K562 (cell line): ENCODE data around the gene WDR46. TPM values are rescaled to one million over a fixed set of nuclear protein-coding genes. Genes with fewer than 3 reads are reported as not detected.

ENCODE experiments used
- FOSL1 ChIP-seq: fragments of 200-800 bp; sonication (Bioruptor generic); conservative IDR thresholded peaks from 2 replicates; pipeline ENCODE4 v1.6.1; 2016; ENCODE audit warnings: missing genetic modification characterization, missing compliant biosample characterization
- MYNN ChIP-seq, 2 experiments: sonication (generic); formaldehyde crosslinking in 1 of 2; IDR thresholded peaks; 2 replicates each; pipeline versions ENCODE4 v1.5.0 to v1.6.1; 2016 to 2020; ENCODE audit warnings: antibody characterized with exemption in 1 of 2, missing genetic modification reagents in 1 of 2
- NFRKB ChIP-seq: fragments of 450-650 bp; IDR thresholded peaks from 2 replicates; pipeline ENCODE4 v1.6.1; 2016; ENCODE audit warnings: low read depth
- SMARCA4 ChIP-seq: fragments of 450-650 bp; IDR thresholded peaks from 2 replicates; pipeline ENCODE4 v1.6.1; 2016
- SP2 ChIP-seq: IDR thresholded peaks from 2 replicates; pipeline ENCODE4 v1.6.1; 2011; ENCODE audit warnings: mild to moderate bottlenecking, low read depth, low read length, moderate library complexity; ENCODE audit not compliant: poor library complexity, severe bottlenecking; ENCODE audit errors: extremely low read depth
- ZNF121 ChIP-seq: sonication (generic); formaldehyde crosslinking; conservative IDR thresholded peaks from 2 replicates; pipeline ENCODE4 v1.8.0; 2022; ENCODE audit warnings: missing genetic modification reagents
- polyA plus RNA-seq, 8 experiments: library from polyadenylated mRNA; depleted of rRNA in 4 of 8; stranded (reverse) in 5 of 8; unstranded in 3 of 8; fragments of >200 nt; fragmentation: Nextera tagmentation in 2 of 8; fragmentation: Illumina TruSeq in 1 of 8; extraction: Ambion mirVana in 2 of 8; extraction: Trizol in 1 of 8; gene quantifications; 2 replicates each; pipeline versions ENCODE4 v1.2.1 to v1.2.3, GENCODE V29; 2011 to 2014; ENCODE audit warnings: inconsistent platforms in 1 of 8, missing spikeins in 1 of 8
- total RNA-seq, 7 experiments: library from RNA; depleted of rRNA in 6 of 7; stranded (reverse); fragments of >200 nt in 6 of 7; fragmentation: Illumina TruSeq in 2 of 7; extraction: Trizol in 2 of 7; gene quantifications; 2 replicates each; pipeline versions ENCODE4 v1.2.1 to v1.2.3, GENCODE V29; 2011 to 2021; ENCODE audit warnings: low replicate concordance in 1 of 7
- TF ChIP-seq, protein P1 (sequence below): fragments of 450-650 bp; formaldehyde crosslinking; IDR thresholded peaks from 2 replicates; pipeline ENCODE4 v1.4.0; 2022; ENCODE audit warnings: missing genetic modification characterization
- TF ChIP-seq, protein P2 (sequence below): fragments of 250-450 bp; sonication (Bioruptor Pico); IDR thresholded peaks from 2 replicates; pipeline ENCODE4 v1.5.0; 2022; ENCODE audit warnings: mild to moderate bottlenecking
- TF ChIP-seq, protein P3 (sequence below), 2 experiments: fragments of 450-650 bp; IDR thresholded peaks; 2 replicates each; pipeline ENCODE4 v1.6.1; 2016; ENCODE audit warnings: mild to moderate bottlenecking in 2 of 2, borderline replicate concordance in 1 of 2, low read depth in 1 of 2, moderate library complexity in 1 of 2
- TF ChIP-seq, protein P4 (sequence below): sonication (generic); formaldehyde crosslinking; IDR thresholded peaks from 2 replicates; pipeline ENCODE4 v1.8.1; 2023; ENCODE audit warnings: mild to moderate bottlenecking, missing genetic modification reagents

The WDR46 gene
- total and polyA plus RNA-seq, 9 of the 15 experiments (the other 6 are each of a cell fraction or from before 2014, with no cell fraction given) = 8.9 to 146 (median 93.1) TPM

DNA sequence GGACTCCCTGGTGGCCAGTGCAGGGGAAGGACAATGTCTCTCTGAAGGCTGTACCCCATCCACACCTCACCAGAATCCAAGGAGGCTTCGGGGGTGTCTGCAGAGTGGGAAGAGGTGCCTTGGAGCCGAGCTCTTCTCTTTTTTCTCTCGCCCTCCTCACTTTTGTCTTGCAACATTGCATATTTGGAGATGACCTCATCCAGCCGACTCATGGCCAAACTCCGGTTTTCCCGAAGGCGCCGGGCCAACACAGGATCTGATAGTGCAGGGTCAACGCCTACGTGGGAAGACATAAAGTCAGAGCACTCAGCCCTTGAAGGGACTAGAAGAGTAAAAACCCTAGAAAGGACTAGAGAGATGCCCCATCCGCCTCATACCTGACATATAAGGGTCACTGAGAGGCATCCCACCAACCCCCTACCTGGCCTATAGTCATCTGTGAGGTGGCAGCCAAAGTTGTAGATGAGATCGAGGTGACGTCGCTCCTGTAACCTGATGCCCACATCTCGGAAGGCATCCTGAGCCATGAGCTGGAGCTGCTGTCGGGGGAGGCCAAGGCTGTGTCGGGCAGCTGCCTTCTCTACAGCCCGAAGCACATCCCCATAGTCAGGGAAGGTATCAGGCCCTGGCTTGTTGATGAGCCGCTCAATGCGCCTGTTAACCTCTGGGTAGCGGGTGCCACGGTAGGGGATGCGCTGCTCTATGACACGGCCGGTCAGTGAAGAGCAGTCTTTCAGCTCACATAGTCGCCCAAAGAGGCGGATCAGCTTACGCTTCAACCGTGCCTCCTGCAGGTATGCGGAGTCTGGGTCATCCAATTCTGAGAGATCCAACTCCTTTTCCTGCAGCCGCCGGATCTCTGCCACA lies 31.5 kb upstream of the WDR46 start (continued):
- TF ChIP-seq, protein P1, sequence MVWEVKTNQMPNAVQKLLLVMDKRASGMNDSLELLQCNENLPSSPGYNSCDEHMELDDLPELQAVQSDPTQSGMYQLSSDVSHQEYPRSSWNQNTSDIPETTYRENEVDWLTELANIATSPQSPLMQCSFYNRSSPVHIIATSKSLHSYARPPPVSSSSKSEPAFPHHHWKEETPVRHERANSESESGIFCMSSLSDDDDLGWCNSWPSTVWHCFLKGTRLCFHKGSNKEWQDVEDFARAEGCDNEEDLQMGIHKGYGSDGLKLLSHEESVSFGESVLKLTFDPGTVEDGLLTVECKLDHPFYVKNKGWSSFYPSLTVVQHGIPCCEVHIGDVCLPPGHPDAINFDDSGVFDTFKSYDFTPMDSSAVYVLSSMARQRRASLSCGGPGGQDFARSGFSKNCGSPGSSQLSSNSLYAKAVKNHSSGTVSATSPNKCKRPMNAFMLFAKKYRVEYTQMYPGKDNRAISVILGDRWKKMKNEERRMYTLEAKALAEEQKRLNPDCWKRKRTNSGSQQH (CRISPR knock-in tag) = no peak
- peak; percentile 82 for TF ChIP-seq FOSL1 (tag)
- TF ChIP-seq SP2 = no peak
- TF ChIP-seq, protein P2, sequence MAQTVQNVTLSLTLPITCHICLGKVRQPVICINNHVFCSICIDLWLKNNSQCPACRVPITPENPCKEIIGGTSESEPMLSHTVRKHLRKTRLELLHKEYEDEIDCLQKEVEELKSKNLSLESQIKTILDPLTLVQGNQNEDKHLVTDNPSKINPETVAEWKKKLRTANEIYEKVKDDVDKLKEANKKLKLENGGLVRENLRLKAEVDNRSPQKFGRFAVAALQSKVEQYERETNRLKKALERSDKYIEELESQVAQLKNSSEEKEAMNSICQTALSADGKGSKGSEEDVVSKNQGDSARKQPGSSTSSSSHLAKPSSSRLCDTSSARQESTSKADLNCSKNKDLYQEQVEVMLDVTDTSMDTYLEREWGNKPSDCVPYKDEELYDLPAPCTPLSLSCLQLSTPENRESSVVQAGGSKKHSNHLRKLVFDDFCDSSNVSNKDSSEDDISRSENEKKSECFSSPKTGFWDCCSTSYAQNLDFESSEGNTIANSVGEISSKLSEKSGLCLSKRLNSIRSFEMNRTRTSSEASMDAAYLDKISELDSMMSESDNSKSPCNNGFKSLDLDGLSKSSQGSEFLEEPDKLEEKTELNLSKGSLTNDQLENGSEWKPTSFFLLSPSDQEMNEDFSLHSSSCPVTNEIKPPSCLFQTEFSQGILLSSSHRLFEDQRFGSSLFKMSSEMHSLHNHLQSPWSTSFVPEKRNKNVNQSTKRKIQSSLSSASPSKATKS (CRISPR knock-in tag) = no peak
- TF ChIP-seq SMARCA4 = peak; percentile 69
- TF ChIP-seq, protein P3, sequence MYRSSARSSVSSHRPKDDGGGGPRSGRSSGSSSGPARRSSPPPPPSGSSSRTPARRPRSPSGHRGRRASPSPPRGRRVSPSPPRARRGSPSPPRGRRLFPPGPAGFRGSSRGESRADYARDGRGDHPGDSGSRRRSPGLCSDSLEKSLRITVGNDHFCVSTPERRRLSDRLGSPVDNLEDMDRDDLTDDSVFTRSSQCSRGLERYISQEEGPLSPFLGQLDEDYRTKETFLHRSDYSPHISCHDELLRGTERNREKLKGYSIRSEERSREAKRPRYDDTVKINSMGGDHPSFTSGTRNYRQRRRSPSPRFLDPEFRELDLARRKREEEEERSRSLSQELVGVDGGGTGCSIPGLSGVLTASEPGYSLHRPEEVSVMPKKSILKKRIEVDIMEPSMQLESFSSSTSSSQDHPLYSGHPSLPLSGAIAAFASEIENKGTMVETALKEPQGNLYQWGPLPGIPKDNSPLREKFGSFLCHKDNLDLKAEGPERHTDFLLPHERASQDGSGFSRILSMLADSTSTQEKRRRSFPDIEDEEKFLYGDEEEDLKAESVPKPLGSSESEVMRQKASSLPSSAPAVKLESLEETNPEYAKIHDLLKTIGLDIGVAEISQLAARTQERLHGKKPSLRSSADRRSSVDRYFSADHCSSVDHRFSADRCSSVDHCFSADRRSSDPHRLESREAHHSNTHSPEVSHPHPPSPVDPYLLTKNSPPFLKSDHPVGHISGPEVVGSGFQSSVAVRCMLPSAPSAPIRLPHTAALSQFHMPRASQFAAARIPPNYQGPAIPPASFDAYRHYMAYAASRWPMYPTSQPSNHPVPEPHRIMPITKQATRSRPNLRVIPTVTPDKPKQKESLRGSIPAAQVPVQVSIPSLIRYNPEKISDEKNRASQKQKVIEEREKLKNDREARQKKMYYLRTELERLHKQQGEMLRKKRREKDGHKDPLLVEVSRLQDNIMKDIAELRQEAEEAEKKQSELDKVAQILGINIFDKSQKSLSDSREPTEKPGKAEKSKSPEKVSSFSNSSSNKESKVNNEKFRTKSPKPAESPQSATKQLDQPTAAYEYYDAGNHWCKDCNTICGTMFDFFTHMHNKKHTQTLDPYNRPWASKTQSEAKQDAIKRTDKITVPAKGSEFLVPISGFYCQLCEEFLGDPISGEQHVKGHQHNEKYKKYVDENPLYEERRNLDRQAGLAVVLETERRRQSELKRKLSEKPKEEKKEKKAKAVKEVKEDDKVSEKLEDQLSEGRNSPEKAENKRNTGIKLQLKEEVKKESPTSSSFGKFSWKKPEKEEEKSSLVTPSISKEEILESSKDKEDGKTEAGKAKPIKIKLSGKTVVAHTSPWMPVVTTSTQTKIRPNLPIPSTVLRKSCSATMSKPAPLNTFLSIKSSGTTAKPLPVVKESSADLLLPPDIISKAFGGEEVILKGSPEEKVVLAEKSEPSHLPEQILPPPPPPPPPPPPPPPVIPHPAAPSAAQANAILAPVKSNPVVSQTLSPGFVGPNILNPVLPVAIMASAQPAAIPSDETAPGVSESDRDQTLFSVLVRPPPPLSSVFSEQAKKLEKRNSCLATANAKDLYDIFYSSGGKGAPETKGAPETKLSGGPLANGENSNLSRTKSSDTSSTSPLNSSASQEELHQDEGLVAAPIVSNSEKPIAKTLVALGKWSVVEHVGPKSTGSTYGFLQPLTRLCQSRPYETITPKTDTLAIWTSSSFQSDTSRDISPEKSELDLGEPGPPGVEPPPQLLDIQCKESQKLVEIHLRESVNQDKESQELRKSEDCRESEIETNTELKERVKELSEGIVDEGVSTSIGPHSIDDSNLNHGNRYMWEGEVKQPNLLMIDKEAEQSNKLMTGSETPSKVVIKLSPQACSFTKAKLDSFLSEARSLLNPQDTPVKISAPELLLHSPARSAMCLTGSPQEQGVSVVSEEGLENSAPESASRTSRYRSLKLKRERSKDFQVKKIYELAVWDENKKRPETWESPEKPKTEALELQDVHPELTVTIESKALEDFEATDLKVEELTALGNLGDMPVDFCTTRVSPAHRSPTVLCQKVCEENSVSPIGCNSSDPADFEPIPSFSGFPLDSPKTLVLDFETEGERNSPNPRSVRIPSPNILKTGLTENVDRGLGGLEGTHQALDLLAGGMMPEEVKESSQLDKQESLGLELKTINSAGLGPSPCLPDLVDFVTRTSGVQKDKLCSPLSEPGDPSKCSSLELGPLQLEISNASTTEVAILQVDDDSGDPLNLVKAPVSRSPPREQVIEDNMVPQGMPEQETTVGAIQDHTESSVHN (IDR thresholded peaks at IDR 0.05; ENCODE audit: borderline replicate concordance in 1 of 2, low read depth in 1 of 2) = no peak
- no peak for TF ChIP-seq MYNN (IDR thresholded peaks at IDR 0.05)
- no peak for TF ChIP-seq MYNN (CRISPR knock-in tag; IDR thresholded peaks at IDR 0.05)
- no peak for TF ChIP-seq NFRKB
- no peak for TF ChIP-seq ZNF121 (CRISPR knock-in tag)
- TF ChIP-seq, protein P4, sequence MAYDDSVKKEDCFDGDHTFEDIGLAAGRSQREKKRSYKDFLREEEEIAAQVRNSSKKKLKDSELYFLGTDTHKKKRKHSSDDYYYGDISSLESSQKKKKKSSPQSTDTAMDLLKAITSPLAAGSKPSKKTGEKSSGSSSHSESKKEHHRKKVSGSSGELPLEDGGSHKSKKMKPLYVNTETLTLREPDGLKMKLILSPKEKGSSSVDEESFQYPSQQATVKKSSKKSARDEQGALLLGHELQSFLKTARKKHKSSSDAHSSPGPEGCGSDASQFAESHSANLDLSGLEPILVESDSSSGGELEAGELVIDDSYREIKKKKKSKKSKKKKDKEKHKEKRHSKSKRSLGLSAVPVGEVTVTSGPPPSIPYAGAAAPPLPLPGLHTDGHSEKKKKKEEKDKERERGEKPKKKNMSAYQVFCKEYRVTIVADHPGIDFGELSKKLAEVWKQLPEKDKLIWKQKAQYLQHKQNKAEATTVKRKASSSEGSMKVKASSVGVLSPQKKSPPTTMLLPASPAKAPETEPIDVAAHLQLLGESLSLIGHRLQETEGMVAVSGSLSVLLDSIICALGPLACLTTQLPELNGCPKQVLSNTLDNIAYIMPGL = no peak
